HG03139 (cell line): ENCODE results near the gene CBR3.
"Not testable (repeated sequence)": the region's sequence is repeated elsewhere in the genome, so short reads cannot be mapped to it uniquely, and the experiment has no call there.

Source experiments
- ATAC-seq: cut with Tn5 transposase; IDR thresholded peaks from one replicate; pipeline ENCODE4 v1.9.1; 2021; ENCODE audit not compliant: unreplicated experiment

CBR3 gene

DNA sequence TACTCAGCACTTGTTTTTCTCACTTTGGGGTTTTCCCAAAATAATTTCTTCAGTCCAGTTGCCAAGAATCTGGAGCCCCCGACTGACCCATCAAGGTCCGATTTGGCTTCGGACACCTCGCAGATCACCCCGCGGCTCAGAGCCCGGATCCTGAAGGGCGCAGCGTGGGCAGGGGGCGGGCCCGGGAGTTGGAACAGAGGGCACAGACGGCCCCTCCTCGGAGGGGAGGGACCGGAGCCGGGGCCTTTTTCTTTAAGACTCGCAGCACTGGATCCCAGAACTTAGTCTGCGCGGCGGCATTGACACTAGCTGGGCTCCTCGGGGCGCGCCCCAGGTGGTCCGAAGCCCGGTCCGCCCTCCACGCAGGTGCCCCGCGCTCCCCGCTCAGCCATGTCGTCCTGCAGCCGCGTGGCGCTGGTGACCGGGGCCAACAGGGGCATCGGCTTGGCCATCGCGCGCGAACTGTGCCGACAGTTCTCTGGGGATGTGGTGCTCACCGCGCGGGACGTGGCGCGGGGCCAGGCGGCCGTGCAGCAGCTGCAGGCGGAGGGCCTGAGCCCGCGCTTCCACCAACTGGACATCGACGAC lies at the start of gene CBR3:
Gene CBR3, plus strand, starts transcription at position 277 of the 588 bp plus-strand sequence. Its CDS starts 114 bp downstream, at position 391.
- no peak for ATAC-seq

DNA sequence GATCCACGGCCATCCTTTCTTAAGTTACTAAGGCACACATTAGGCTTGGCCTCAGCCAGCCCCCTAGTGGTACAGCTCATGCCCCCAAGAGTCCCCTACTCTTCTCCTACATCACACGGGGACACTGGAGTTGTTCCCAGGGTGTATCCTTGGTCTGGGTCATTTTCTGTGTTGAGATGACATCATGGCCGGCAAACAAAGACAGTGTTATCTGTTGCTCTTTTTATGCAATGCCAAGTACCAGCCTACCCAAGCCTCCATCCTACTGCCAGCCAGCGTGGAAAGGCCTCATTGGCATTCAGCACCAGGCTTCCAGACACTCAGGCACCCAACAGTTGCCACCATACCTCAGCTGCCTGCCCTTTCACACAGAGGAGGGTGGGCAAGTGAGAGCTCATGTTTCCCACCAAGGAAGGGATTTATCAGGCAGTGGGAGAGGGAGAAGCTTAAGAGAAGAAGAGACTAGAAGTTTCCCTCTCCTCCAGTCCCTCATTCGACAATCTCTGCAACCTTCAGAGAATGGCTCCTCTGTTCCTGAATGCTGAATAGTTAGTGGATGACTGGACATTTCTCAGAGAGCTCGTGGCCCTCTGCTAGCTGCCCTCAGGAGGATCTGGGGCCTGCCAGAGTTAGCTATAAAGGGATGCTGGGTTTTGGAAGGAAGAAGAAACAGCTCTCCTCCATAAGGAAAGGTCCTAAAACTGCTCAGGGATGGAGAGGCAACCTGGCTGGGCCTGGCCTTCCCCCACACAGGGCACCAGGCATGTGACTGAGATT lies 47.3 kb upstream of the CBR3 start:
- ATAC-seq = no peak

DNA sequence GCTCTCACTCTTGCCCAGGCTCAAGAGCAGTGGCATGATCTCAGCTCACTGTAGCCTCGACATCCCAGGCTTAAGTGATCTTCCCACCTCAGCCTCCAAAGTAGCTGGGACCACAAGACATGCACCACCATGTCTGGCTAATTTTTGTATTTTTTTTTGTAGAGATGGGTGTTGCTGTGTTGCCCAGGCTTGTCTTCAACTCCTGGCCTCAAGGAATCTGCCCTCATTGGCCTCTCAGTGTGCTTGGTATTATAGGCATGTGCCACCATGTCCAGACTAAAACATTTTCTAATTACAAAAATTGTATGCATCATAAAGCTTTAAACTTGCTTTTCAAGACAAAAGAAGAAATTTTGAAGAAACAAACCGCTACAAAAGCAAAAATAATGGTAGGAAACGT lies 44.9 kb upstream of the CBR3 start:
- ATAC-seq = no peak

DNA sequence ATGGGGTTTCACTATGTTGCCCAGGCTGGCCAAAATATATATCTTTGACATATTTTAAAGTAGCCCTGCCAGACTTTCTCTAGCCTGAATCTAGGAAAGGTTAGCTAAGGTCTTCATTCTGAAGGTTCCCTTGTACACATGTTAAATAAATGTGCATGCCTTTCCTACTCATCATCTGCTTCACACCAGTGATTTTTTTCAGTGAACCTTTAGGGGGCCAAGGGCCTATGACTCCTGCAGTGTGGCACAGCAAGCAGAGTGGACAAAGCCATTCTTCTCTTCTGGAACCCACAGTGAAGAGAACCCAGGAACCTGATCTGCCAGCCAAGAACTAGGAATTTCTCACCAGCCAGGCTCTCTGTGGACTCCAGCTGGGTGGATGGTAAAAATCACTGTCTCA lies 42.2 kb upstream of the CBR3 start:
- ATAC-seq = no peak

DNA sequence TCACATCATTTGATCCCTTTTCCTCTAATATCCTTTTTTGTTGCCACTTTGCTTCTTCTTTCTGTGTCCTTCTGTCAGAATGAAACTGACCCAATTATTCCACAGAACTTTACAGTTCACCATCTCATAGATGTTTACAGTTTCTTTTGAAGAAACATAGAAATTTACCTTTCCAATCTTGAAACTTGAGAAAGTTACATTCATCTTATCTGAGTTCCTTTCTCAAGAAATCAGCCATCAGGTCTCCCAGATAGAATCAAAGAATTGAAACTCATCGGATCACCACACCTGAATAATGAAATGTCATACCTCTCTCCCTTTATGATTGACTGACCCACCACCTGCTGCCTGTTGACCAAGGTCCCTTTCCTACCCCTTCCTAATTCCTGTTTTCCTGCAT lies 41.4 kb upstream of the CBR3 start:
- ATAC-seq = no peak

DNA sequence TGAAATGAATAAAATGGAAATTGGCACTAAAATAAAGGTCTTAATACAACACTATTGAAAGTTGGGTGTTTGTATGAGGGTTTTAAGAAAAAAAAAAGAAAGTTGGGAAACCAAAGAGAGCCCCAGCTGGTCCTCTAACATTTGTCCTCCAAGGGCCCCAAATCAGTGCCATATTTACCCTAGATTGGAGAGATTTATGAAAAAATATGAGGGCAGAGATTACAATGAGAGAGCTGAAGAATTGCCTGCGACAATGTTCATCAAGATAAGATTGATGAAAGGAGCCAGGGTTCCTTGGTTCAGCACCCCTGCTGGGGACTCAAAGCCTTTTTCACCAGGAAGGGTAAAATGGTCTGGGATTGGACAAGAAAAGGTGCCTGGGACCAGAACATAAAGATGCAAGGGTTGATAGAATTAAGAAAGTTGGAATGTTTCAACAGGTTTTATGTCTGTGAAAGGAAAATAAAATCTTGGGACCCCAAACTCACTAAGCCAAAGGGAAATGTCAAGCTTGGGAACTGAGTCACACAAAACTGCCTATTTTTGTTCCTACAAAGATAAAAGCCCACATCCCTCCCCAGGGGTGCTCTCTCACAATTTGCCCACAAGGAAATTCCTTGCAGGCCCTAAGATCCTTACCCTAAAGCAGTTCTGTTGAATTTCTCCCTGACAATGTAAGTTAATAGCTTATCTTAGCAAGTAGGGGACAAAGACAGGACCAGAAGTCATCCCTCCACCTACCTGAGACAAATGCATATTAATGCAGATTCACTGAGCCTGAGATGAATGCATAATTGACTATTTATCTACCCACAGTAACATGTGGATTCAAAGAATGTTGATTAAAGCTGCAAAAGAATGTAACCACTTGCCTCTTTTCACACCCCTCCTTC lies 38.2 kb upstream of the CBR3 start:
- no peak for ATAC-seq

DNA sequence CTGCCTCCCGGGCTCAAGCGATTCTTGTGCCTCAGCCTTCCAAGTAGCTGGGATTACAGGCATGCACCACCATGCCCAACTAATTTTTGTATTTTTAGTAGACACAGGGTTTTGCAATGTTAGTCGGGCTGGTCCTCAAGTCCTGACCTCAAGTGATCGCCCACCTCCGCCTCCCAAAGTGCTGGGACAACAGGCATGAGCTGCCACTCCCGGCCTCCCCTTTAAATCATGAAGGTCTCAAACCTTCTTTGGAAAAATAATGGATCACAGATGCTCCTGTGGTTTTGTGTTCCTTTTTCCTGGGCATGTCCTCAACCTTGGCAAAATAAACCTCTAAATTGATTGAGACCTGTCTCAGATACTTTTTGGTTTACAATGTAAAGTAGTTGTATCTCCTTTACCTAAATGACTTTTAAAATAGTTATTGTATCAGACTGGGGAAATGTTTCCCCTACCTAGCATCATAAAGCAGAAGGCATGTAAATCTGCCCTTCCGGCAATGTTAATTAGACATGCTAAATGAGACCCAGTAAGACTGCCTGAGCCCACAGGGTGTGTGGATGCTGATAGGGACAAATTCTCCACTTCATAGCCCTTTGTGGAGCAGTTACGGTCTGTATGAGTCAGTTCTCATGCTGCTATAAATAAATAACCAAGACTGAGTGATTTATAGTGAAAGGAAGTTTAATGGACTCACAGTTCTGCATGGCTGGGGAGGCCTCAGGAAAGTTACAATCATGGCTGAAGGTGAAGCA lies 37.3 kb upstream of the CBR3 start:
- no peak for ATAC-seq

DNA sequence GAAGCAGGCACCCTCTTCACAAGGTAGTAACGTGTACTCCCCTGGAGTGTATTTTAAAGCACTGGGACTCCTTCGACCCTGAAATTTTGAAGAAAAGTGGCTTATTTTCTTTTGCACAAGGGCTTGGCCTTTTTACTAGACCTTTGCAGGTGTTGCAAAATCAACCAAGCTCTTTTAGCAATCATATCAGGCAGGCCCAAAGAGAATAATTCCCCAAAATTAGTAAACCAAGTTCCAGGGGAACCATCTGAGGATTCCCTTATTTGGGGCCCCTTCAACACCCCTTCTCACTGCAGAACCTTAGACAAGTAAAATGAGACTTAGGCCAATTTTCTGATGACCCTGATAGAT lies 36.7 kb upstream of the CBR3 start:
- no peak for ATAC-seq

DNA sequence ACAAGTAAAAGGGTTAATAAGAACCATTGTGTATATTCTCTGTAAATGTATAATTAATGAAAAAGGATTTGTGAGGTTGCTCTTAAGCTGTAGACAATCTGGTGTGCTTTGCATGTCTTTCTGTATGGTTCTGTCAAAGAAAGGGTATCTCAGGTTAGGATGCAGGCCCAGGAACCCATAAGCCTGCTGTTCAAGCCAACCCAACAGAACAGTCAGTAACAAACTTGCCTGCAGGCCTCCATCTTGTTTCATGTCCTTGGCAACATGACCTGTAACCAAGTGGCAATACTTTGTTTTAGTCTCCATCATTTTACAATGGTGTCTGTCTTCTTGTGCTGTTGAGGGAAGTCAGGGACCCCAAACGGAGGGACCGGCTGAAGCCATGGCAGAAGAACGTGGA lies 35.9 kb upstream of the CBR3 start:
- ATAC-seq = no peak

DNA sequence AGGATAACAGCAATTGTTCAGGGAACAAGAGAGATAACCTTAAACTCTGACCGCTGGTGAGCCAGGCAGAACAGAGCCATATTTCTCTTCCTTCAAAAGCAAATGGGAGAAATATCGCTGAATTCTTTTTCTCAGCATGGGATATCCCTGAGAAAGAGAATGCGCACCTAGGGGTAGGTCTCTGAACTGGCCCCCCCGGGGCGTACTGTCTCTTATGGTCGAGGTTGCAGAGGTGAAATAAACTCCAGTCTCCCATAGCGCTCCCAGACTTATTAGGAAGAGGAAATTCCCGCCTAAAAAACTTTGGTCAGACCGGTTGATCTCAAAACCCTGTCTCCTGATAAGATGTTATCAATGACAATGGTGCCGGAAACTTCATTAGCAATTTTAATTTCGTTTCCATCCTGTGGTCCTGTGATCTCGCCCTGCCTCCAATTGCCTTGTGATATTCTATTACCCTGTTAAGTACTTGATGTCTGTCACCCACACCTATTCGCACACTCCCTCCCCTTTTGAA lies 35.1 kb upstream of the CBR3 start:
- ATAC-seq = not testable (repeated sequence)

DNA sequence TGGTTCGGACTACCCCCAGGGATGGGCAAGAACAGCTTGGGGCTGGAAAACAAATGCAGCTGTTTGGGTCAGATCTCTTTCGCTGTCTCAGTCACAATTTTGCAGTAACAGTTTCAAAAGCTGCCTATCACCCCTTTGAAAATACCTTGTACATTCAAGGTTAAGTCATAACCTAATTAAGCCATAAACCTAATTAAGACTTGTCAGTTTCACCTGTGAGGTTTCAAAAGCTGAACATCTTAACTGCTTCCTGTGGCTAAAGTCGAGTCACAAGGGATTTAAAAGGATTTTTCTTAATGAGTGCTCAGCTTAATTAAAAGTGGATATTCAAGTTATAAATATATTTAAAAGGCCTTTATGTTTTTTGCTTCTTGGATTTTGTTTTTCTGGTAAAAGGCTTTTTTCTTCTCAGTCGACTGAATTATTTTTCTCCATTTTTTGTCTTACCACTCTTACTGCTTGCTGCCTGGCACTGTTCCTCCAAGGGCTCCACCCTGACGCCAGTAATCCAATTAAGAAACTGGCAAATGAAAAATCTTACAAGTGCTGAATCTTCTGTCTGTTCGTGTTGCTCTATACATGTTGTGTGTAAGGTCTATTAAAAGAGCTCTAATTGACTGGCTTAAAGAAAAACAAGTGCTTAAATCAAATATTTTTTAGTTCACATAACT lies 33.8 kb upstream of the CBR3 start:
- no peak for ATAC-seq

DNA sequence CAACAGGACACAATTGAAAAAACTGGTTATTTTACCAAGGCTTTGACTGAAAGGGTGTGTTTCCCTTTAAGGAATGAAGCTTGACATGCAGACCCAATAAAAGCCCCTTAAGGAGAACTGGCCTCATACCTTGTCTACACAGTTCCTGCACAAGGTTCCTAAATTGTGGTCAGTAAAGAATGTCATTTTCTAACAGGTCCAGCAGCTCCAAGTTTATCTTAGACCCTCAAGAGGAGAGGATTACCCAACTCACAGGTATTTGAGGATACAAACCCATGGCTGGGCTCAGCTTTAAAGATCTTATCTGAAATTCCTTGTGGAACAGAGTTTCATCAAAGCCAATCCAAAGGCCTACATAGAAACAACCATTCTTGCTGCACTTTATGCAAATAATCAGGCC lies 31.4 kb upstream of the CBR3 start:
- no peak for ATAC-seq

DNA sequence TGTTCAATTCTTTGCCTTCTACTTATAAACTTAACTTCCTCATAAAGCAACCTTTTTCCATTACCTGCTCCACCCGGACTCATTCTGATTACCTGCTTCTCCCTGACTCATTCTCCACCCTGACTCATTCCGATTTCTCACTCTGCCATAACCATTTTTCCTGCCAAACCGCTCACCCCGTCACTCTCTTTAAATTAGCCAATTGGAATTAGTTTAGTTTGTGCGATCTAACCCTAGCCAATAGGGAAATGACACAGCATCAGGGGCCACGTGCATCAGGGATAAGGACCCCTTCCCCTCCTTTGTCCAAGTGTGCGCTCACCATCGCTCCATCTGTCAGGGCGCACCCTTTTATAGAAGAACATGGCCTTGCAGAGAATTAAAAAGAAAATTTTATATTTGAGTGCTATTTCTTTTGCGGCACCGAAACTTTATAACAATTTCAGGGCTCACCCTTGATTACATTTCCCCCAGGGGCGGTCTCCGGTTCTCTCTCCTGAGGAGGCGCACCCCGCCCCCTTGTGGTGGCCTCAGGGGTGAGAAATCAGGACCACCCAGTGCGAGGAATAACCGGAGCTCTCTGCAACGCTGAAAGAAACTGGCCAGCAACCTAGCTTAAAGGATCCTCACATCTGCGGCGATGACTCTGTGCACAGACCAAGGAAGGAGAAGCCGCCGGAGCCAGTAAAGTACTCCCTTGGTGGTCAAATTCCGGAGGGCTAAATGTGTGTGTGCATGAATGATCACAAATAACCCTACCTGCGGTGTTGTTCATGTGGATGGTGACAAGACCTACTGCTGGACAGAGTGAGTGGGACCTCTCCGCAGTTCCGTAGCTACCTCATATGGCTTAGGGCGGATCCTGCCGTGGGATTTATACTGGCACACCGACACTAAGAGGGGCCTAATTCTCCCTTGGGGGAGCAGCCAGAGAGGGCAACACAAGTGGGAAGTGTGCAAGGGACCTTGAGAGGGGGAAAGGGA lies 30.3 kb upstream of the CBR3 start:
- no peak for ATAC-seq

DNA sequence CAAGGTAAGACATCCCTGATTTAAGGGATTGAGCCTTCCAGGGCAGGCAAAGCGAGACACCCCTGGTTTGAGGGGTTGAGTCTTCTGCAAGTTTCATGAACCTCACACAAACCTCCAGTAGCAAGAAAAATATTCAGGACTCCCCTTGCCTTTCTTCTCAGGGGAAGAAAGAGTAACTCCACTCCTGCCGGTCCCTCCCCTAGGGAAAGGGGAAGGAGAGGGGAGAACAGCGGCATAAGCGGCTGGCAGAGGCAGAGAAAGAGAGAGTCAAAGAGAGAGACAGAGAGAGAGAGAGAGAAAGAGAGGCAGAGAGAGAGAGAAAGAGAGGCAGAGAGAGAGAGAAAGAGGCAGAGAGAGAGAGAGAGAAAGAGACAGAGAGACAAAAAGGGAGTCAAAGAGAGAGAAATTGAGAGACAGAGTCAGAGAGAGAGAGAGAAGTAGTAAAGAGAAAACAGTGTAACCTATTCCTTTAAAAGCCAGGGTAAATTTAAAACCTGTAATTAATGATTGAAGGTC lies 29.5 kb upstream of the CBR3 start:
- no peak for ATAC-seq

DNA sequence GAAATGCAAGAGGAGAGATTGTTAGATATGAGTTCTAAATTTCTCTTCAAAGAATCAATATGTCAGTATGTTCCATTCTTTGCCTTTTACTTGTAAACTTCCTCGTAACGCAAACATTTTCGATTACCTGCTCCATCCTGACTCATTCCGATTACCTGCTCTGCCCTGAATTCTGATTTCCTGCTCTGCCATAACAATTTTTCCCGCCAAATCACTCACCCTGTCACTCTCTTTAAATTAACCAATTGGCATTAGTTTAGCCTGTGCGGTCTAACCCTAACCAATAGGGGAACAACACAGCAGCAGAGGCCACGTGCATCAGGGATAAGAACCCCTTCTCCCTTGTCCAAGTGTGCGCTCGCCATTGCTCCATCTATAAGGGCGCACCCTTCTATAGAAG lies 25.0 kb upstream of the CBR3 start:
- no peak for ATAC-seq

DNA sequence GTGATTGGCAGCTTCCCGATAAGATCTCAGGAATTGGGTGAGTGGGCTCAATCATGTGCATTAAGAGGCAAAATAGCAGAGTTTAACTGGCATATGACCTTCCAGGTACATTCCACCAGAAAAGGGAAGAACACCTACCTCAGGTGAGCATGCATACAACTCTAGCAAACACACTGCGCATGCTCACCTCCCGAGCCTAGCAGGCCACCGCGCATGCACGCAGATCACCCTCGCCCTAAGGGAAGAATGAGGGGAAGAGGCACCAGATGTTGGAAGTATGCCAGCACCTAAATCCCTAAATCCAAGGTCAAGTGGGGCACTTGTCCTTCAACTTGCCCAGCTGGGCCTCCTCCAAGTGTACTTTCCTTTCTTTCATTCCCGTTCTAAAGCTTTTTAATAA lies 23.6 kb upstream of the CBR3 start:
- ATAC-seq = no peak

DNA sequence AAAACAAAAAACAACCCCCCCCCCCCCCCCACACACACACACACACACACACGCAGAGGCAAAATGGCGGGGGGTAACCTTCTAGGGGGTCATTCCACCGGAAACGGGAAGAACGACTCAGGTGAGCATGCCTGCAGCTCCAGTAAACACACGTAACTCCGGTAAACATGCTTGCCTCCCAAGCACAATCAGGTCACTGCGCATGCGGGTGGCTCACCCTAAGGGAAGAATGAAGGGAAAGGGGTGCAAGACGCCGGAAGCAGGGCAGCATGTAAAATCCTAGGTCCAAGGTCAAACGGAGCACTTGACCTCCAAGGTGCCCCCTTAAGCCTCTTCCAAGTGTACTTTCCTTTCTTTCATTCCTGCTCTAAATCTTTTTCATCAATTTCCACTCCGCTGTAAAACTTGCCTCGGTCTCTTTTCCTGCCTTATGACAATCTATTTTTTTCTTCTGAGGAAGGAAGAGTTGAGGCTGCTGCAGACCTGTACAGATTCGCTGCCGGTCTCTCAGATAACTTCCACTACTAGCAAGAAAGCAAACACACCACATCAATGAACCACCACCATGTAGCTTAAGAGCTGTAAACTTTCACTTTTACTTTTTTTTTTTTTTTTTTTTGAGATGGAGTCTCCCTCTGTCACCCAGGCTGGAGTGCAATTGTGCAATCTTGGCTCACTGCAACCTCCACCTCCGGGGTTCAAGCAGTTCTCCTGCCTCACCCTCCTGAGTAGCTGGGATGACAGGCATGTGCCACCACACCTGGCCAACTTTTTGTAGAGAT lies 21.0 kb upstream of the CBR3 start:
- ATAC-seq = no peak

DNA sequence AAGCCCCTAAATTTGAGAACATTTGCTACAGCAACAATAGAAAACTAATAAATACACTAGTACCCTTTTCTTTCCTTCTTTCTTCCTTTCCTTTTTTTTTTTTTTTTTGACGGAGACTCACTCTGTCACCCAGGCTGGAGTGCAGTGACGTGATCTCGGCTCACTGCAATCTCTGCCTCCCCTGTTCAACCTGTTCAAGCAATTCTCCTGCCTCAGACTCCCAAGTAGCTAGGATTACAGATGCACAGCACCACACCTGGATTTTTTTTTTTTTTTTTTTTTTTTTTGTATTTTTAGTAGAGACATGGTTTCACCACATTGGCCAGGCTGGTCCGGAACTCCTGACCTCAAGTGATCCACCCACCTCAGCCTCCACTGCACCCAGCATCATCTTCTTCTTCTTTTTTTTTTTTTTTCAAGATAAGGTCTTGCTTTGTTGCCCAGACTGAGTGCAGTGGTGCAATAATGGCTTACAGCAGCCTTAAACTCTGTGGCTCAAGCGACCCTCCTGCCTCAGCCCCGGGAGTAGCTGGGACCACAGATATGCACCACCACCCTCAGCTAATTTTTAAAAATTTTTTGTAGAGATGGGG lies 19.6 kb upstream of the CBR3 start:
- no peak for ATAC-seq
